Uterus (tissue), 4 donors: ENCODE measurements around the gene FZD1. TPM values are rescaled to one million over a fixed set of nuclear protein-coding genes. Genes with fewer than 3 reads are reported as not detected.
A peak's percentile ranks its signal among the peaks of the same experiment; 100 is the strongest.

Experiments used
- DNase-seq, 2 donors: peaks; one replicate each; pipeline ENCODE4 v3.0.0-alpha.2; 2019 to 2020
- H3K27ac ChIP-seq, 2 donors: fragments of 200-600 bp; sonication (generic); 1 replicate in 1 of 2; 2 replicates in 1 of 2; pipeline ENCODE4 v1.5.1; 2016 to 2018
- H3K27me3 ChIP-seq, 2 donors: fragments of 200-600 bp; sonication (generic); one replicate each; pipeline ENCODE4 v1.5.1; 2018 to 2019; ENCODE audit warnings: control low read depth in 1 of 2
- H3K36me3 ChIP-seq, 2 donors: fragments of 200-600 bp; sonication (generic); one replicate each; pipeline ENCODE4 v1.5.1; 2019; ENCODE audit warnings: control low read depth in 1 of 2
- H3K4me1 ChIP-seq, 2 donors: fragments of 200-600 bp; sonication (generic); one replicate each; pipeline ENCODE4 v1.5.1; 2018 to 2019; ENCODE audit warnings: control low read depth in 1 of 2
- H3K4me3 ChIP-seq, 2 donors: fragments of 200-600 bp; sonication (generic); 1 replicate in 1 of 2; 2 replicates in 1 of 2; pipeline ENCODE4 v1.5.1; 2018 to 2019; ENCODE audit warnings: mild to moderate bottlenecking in 1 of 2
- H3K9me3 ChIP-seq, 2 donors: fragments of 200-600 bp; sonication (generic); one replicate each; pipeline ENCODE4 v1.5.1; 2019; ENCODE audit warnings: control low read depth in 1 of 2
- CTCF ChIP-seq, 4 experiments: fragments of 200-600 bp in 2 of 4; fragments of 450-650 bp in 2 of 4; sonication (generic) in 2 of 4; IDR thresholded peaks; one replicate each; pipeline ENCODE4 v1.5.1; 2016 to 2019; ENCODE audit warnings: antibody characterized with exemption in 4 of 4, mild to moderate bottlenecking in 2 of 4, moderate library complexity in 1 of 4
- POLR2A ChIP-seq, 2 donors: fragments of 450-650 bp; IDR thresholded peaks; one replicate each; pipeline ENCODE4 v1.6.1; 2016; ENCODE audit warnings: antibody characterized with exemption in 2 of 2, mild to moderate bottlenecking in 1 of 2, moderate library complexity in 1 of 2
- intact Hi-C: fragments of 100-400 bp; cut with DNase I; formaldehyde crosslinking; loops from one replicate; pipeline ENCODE4 v1.15.1; 2023; ENCODE audit warnings: low total_unique reads
- total RNA-seq, 4 donors: library from RNA; depleted of rRNA in 3 of 4; stranded (reverse); fragments of >200 nt in 3 of 4; gene quantifications; one replicate each; pipeline versions ENCODE4 v1.1.0 to v1.2.4, GENCODE V29; 2014 to 2023
- donor health status: DM: yes; HTN: yes; CAD: no.

FZD1 gene
- total RNA-seq, 4 donors from 2014 or later = 5.0 to 39.3 (median 10.2) TPM

- Histone ChIP-seq H3K9me3 (no peaks in the 10 kb centered on the region), H3K4me3 (no peak overlapping the region), H3K4me1 (no peaks in the 10 kb centered on the region), H3K27me3 (no peaks in the 10 kb centered on the region), H3K36me3 (no peaks in the 10 kb centered on the region), H3K27ac (peak overlapping the region in 1 of 2 donors; percentile 18)
- TF ChIP-seq POLR2A (IDR thresholded peaks at IDR 0.05) (no peak), CTCF (IDR thresholded peaks at IDR 0.05) (no peak)
- no peak for DNase-seq
- intact Hi-C loops = no loop called here
Measured at GRCh38 chr7:91240376-91240941, 23.8 kb upstream of the FZD1 start.

GRCh38 chr7:91242097-91242844 lies 22.0 kb upstream of the FZD1 start:
- Histone ChIP-seq H3K27ac (no peak overlapping the region), H3K27me3 (no peaks in the 10 kb centered on the region), H3K36me3 (no peaks in the 10 kb centered on the region), H3K4me3 (no peak overlapping the region), H3K4me1 (no peaks in the 10 kb centered on the region), H3K9me3 (no peaks in the 10 kb centered on the region)
- intact Hi-C loops = no loop called here
- TF ChIP-seq CTCF (IDR thresholded peaks at IDR 0.05) (no peak), POLR2A (IDR thresholded peaks at IDR 0.05) (no peak)
- no peak for DNase-seq

- intact Hi-C loops = no loop called here
- TF ChIP-seq POLR2A (IDR thresholded peaks at IDR 0.05) (no peak), CTCF (IDR thresholded peaks at IDR 0.05) (no peak)
- Histone ChIP-seq H3K27ac (no peak overlapping the region), H3K4me1 (no peaks in the 10 kb centered on the region), H3K9me3 (no peaks in the 10 kb centered on the region), H3K4me3 (no peak overlapping the region), H3K36me3 (no peaks in the 10 kb centered on the region), H3K27me3 (no peaks in the 10 kb centered on the region)
- no peak for DNase-seq
Measured at GRCh38 chr7:91243591-91244301, 20.5 kb upstream of the FZD1 start.

- Histone ChIP-seq H3K27me3 (no peaks in the 10 kb centered on the region), H3K36me3 (no peaks in the 10 kb centered on the region), H3K4me1 (no peaks in the 10 kb centered on the region), H3K4me3 (no peak overlapping the region), H3K27ac (no peak overlapping the region), H3K9me3 (no peaks in the 10 kb centered on the region)
- no peak for DNase-seq
- intact Hi-C loops = no loop called here
- TF ChIP-seq POLR2A (IDR thresholded peaks at IDR 0.05) (no peak), CTCF (IDR thresholded peaks at IDR 0.05) (no peak)
Measured at GRCh38 chr7:91247500-91247899, 16.7 kb upstream of the FZD1 start.

- Histone ChIP-seq H3K36me3 (no peaks in the 10 kb centered on the region), H3K27me3 (no peaks in the 10 kb centered on the region), H3K4me3 (no peak overlapping the region), H3K4me1 (no peaks in the 10 kb centered on the region), H3K27ac (no peak overlapping the region), H3K9me3 (no peaks in the 10 kb centered on the region)
- no peak for TF ChIP-seq POLR2A (IDR thresholded peaks at IDR 0.05)
- no peak for TF ChIP-seq CTCF (IDR thresholded peaks at IDR 0.05)
- intact Hi-C loops = no loop called here
- no peak for DNase-seq
Measured at GRCh38 chr7:91248996-91249395, 15.2 kb upstream of the FZD1 start.
